Epidermal melanocyte (primary cell): ENCODE results near the gene ME1.
"Not testable (repeated sequence)": the region's sequence is repeated elsewhere in the genome, so short reads cannot be mapped to it uniquely, and the experiment has no call there.

Experiments
- DNase-seq: peaks from one replicate; pipeline ENCODE4 v3.0.0; 2011; ENCODE audit warnings: low spot score; ENCODE audit not compliant: insufficient read length

Gene ME1

DNA sequence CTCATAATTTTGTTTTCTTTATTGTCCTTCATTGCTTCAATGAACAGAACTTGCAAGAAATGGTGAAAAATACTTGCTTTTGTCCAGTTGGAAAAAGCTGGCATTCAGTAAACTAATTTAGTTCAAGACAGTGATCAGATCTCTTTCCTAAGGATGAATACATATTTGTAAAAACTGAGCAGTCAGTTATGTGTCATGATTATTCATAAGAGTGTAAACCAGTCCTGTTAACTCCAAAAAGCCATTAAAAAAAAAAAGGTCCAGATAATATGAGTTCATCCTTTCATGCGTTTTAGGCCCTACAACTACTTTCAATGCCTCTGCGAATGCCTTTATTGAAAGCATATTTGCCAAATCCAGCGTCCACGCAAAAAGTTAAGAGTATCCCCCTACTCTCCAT, 238.4 kb downstream of the ME1 start:
- DNase-seq, result no peak

DNA sequence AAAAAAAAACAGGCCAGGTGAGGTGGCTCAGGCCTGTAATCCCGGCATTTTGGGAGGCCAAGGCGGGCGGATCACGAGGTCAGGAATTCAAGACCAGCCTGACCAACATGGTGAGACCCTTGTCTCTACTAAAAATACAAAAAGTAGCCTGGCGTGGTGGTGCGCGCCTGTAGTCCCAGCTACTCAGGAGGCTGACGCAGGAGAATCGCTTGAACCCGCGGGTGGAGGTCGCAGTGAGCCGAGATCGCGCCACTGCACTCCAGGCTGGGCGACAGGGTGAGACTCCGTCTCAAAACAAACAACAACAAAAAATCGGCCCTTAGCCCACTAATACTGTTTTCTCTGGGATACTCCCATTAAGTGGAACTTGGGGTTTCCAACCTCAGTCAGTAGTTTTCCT, 238.9 kb downstream of the ME1 start:
- not testable (repeated sequence) for DNase-seq

DNA sequence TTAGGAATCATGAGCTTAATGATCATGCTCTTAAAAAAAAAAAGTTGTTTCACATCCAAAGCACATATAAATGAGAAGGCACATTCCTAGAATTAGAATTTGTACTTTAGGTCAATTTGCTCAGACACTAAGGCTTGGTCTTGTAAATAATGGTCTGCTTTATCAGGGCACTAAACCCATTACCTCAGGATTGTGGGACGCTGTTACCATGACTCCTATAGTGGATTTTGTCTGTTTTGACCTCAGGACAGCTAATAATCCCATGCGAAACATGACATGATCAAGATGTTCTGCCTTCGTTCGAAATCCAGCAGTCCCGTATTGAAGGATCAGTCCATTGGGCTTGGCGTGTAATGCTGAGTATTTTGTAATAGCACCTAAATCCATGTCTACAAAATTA, 240.2 kb downstream of the ME1 start:
- no peak for DNase-seq

DNA sequence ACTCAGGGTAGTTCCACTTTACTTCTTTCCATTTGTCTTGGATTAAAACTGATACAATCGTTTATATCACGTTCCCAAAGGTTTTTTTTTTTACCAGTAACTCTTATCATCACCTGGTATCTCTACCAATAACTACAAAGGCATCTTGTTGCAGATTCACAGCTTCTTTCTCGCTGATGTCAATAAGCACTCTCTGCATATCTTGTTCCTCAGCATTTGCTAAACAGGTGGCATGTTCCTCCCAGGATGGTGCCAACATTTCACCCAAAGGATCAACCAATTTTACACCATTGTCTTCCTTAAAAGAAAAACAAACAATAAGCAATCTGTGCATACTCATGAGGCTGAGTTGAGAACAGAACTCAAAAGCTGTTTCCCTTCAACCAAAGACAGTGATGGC, 242.3 kb downstream of the ME1 start:
- DNase-seq, result no peak

DNA sequence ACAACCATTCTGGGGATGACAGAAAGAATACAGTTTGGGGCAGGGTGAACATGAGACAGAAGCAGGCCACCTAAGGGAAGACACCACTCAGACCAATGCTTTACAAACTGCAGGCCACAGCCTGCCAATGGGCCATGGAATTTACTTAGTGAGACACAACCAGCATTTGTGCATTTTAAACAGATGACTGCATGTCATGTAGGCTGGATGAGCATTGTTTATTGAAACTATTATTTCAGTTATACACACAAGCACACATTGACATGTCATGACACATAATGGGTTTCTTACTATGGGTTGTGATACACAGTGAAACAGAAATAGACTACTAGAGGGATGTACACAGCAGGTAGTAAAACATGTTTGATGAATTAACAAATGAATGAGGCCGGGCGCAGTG, 245.8 kb downstream of the ME1 start:
- no peak for DNase-seq

DNA sequence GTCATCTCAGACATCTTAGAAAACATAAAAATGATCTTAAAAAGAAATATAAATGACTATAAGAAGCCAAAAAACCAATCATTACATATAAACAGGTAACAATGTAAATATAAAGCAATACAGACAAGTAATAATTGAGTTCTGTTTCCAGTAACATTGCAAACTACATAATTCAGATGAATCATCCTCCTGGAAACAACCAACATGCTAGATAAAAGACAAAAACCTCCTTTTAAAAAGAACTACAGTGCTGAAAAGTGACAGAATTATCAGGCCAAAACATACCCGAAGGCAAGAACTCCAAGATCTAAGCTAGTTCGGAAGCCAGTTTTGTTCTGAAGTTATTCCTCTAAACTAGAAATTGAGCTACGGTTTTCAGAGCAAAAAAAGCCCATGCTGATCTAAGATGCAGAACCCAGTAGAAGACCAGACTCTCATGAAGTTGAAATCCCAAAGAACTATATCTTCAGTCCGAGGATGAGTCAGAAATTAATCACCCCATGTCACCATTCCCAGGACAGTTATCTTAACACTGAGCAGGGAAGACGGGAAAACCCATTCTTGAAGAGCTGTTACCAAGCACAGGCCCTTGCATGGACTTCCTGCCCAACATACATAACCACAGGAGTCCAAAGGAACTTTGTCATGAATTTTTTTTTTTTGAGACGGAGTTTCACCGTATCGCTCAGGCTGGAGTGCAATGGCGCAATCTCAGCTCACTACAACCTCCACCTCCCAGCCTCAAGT, 247.6 kb downstream of the ME1 start:
- DNase-seq, result no peak

DNA sequence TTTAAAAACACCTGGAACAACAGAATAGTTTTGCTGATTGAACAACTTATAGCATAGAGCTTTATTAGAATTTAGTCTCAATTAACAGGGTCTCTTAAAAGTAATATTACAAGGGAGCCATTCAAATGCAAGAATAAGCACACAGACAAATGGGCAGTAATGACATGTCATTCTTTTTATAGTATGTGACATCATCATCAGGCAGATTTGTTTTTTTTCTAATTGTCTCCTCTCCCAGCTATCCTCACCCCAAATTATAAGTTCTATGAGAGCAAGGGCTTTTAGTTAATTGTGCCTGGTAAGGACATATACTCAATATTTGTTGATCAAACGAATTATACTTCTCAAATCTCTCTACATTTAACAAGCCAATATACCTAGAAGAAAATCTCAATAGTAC, 248.7 kb downstream of the ME1 start:
- no peak for DNase-seq

DNA sequence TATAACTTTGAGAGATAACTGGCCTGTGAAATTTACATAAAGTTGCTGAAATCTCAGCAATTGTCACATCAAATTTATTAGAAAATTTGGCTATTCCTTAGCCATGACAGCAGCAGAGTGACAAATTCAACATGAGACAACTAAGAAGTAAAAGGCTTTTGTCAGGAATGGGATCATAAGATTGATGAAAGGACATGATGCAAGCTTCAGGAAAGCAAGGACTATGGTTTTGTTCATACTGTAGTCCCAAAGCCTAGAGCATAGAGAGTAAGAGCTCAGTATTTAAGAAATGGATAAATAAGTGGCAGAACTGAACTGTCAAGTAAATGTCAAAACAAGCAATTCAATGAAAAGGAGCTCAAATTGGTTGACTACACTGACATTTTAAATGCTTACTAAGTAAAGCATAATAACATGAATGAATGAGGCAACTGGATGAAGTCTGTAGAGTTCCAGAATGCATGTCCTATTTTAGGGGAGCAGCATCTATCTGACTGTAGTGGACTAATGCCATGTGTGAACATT, 250.4 kb downstream of the ME1 start:
- no peak for DNase-seq

DNA sequence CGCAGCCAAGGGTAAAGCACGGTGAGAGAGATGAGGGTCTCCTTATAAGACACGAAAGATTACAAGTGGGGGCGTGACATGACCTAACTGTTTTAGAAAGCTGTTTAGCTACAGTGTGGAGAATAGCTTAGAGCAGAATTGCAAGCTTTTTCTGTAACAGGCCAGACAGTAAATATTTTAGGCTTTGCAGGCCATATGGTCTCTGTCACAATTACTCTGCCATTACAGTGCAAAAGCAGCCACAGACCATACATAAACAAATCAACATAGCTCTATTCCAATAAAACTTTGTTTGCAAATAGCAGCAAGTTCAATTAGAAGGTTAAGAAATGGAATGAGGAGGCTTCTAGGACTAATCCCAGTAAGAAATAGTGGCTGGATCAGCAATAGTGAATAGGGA, 254.6 kb downstream of the ME1 start:
- no peak for DNase-seq

DNA sequence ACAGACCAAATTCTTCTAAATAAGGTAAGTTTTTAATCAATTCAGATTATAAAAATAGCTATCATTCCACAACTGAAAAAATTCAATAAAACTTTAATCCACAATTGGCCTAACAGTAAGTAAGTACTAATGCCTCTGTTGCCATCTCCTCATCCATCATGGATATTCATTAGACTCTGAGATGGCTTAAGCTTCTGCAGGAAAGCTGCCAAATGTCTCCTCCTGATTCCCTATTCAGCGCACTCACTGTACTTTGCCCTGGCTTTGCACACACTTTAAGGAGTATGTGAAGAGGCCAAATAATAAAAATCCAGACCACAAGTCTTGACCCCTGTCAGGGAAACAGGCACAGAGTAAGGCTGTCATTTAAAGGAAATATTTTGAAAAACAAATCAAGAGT, 261.3 kb downstream of the ME1 start:
- DNase-seq, result no peak

DNA sequence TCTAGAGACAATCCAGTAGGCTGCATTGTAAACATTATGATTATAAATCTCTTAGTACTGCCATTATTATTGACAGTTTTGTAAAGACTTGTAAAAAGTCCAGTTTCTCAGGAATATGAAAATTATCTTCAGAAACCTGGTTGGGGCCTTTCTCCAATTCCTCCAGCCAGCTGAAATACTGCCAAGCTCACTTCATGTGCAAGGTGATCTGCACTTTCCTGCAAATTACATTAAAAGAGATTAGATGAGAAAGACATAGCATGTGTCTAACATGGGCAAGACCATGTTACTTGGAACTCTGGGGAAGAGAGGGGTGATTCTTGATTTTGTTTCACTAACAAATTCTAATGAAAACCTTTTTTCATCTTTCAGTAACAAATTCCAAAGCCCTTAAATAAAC, 261.7 kb downstream of the ME1 start:
- DNase-seq, result no peak

DNA sequence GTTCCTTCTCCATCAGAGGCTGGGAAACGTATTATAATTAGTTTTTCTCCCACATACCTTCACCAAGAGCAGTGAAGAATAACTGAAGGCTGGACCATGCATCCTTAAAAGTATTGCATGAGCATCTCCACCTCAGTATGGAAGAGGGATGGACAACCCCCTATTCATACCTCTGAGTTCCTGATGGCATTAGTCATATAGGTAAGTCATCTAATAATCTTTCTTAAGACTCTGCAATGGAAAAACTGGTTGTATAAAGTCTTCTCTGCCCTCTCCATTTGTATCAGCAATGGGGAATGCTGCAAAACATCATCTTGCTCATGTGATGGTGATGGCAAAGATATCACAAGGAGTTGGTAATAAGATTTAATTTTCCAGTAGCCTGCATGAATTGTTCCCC, 262.3 kb downstream of the ME1 start:
- no peak for DNase-seq

DNA sequence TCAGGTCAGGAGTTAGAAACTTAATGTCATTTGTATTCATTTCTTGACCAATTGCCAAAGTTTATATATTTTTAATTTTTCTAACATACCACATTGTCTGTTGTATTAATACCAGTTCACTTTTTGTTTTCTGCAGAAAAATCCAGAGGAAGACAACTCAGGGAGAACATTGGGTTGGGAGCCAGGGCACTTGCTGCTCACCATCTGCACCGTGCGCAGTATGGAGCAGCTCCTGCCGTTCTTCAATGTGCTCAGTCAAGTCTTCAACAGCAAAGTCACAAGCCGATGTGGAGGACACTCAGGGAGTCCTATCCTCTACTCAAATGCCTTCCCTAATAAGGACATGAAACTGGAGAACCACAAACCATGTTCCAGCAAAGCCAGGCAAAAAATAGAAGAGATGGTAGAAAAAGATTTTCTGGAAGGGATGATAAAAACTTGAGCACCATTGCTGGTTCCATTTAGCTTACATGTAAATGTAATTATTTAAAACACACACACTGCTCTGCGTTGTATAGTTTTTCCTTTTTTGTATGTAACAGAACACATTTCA, 263.0 kb downstream of the ME1 start:
- no peak for DNase-seq
